GM08714 (cell line): Measurements from ENCODE around the gene UPF3A.

Experiments used
- H3K4me3 ChIP-seq: fragments of 200-500 bp; sonication (Bioruptor generic); 2 replicates; pipeline ENCODE4 v1.5.1; 2014; ENCODE audit warnings: mild to moderate bottlenecking, low read length, inconsistent platforms
- ZNF274 ChIP-seq: IDR thresholded peaks from 2 replicates; pipeline ENCODE4 v1.6.1; 2012; ENCODE audit warnings: mild to moderate bottlenecking, low read depth, low read length

Gene UPF3A

DNA sequence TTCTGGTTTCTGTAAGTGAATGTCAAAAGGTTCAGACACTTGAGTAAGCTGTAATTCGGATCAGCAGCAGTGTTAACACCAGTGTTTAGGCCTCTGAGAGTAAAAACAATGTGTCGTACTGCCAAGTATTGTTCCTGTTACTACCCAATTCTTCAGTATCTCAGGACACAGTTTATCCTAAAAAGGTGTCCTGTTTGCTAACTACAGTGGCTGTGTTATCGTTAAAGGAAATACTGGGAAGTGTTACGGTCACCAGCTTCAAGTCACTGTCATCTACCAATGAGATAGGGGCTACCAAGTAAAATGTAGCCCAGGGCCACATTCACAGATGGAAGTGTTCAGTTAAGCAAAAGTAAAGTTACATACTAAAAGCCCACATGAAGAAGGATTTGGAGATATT lies 2.3 kb upstream of the UPF3A start:
- H3K4me3 ChIP-seq = no peak overlapping the region
- no peak for TF ChIP-seq ZNF274

DNA sequence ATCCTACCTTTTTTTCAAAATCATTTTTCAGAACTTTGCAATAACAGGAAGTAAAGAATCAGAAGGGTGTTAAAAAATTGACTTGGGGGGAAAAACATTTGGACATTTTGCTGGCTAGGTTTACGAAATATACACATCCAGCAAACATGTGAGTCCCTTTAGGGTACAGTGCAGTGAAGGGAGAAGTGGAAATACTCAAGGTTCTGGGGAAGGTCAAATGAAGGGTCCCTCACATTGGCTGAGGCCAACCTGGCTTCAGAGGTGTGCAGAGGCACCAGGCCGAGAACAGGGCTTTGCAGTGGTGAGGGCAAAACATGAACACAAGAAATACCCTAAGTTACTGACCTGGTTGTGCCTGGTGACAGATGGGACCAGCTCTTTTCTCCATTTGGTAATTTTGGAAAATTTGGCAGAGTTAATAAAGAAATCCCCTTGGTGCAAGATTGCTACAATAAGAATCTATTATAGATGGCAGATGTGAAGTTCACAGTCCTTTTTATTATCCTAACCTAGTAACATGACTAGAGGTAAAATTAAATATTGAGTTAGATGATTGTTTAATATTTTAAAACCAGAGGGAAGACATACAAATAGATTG lies 1.5 kb upstream of the UPF3A start:
- TF ChIP-seq ZNF274 = no peak
- no peak overlapping the region for H3K4me3 ChIP-seq

GRCh38 chr13:114282041-114282670 lies 755 bp downstream of the UPF3A start:
- peak overlapping the region; percentile 88 for H3K4me3 ChIP-seq
- no peak for TF ChIP-seq ZNF274

DNA sequence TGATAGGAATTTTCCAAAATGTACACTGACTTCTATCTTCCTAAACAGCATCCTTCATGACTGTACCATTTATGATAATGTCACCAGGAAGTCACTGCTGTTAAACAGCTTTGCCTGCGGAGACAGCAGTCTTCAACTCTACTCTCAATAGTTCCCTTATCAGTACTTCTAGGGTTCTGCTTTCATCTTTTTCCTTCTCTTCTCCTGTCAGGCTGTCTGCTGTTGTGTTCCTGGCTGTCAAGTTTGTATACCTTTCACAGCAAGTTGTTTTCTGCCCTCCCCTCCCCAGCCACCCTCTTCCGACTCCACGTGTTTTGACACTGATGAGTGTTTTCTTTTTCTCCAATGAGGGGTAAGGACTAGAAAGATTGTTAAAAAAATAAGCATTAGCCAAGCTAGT lies 2.2 kb downstream of the UPF3A start:
- no peak for TF ChIP-seq ZNF274
- H3K4me3 ChIP-seq = peak overlapping the region; percentile 20; the same call in 1 of the 2 replicates

DNA sequence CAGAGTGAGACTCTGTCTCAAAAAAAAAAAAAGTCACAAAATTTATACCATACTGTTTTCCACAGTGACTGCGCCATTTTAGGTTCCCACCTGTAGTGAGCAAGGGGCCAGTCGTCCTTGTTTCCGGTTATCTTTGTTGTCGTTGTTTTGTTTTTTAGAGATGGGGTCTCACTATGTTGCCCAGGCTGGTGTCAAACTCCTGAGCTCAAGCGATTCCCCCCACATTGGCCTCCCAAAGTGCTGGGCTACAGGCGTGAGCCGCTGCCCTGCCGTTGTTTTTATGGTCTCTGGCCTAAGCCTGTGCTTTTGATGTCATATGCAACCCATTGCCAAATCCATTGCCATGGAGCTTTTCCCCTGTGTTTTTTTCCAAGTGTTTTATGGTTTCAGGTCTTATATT lies 3.3 kb downstream of the UPF3A start:
- TF ChIP-seq ZNF274 = no peak
- no peak overlapping the region for H3K4me3 ChIP-seq

DNA sequence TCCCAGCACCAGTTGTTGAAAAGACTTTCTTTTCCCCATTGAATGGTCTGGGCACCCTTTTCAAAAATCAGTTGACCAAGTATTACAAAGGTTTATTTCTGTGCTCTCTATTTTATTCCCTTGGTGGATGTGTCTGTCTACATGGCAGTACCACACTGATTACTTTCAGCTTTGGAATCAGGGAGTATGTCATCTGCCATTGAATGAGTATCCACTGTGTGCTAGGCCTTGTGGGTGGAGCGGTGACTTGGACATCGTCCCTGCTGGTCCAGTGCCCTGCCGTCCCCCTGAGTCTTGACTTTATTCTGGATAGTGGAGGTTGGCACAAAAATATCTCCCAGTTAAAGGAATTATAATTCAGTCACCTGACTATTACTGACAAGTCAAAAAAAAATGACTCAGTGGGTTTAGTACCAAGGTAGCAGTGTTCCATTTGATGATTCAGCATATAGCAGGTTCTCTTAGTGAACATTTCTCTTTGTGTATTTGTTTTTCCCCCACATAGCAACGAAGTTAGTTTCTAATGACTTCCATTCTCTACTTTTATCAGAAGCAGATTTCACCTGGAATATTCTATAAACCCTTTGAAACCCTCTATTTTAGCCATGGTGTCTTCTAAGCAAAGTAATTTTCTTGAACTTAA lies 3.9 kb downstream of the UPF3A start:
- TF ChIP-seq ZNF274 = no peak
- no peak overlapping the region for H3K4me3 ChIP-seq

- TF ChIP-seq ZNF274 = no peak
- no peak overlapping the region for H3K4me3 ChIP-seq
Observed at GRCh38 chr13:114286808-114287207, 5.4 kb downstream of the UPF3A start.

- TF ChIP-seq ZNF274 = no peak
Observed at GRCh38 chr13:114288157-114288591, 6.8 kb downstream of the UPF3A start.

GRCh38 chr13:114296448-114296847 lies 15.0 kb downstream of the UPF3A start:
- no peak overlapping the region for H3K4me3 ChIP-seq
- TF ChIP-seq ZNF274 = no peak

More at GRCh38 chr13:114288157-114288591, 6.8 kb downstream of the UPF3A start:
- H3K4me3 ChIP-seq = no peak overlapping the region

DNA sequence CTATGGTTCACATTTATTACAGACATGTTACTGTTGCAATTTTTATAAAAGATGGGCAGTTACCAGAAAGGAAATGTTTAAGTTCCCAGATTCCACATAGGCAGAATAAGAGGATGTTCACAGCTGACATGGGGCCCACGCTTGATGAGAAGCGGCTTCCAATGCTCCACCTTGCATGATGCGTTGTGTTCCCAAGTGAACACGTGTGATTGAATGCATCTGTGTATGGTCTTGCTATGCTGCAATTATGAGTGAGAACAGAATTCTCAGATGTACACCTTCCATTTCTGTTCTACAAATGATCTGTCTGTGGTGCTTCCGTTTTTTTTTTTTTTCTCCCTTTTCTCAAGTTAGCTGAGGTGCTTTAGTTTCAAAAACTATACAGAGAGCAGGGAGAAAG lies 15.5 kb downstream of the UPF3A start:
- no peak for TF ChIP-seq ZNF274
- H3K4me3 ChIP-seq = no peak overlapping the region

GRCh38 chr13:114298866-114299265 lies 17.5 kb downstream of the UPF3A start:
- H3K4me3 ChIP-seq = no peak overlapping the region
- TF ChIP-seq ZNF274 = no peak

GRCh38 chr13:114299604-114300305 lies 18.4 kb downstream of the UPF3A start:
- no peak overlapping the region for H3K4me3 ChIP-seq

DNA sequence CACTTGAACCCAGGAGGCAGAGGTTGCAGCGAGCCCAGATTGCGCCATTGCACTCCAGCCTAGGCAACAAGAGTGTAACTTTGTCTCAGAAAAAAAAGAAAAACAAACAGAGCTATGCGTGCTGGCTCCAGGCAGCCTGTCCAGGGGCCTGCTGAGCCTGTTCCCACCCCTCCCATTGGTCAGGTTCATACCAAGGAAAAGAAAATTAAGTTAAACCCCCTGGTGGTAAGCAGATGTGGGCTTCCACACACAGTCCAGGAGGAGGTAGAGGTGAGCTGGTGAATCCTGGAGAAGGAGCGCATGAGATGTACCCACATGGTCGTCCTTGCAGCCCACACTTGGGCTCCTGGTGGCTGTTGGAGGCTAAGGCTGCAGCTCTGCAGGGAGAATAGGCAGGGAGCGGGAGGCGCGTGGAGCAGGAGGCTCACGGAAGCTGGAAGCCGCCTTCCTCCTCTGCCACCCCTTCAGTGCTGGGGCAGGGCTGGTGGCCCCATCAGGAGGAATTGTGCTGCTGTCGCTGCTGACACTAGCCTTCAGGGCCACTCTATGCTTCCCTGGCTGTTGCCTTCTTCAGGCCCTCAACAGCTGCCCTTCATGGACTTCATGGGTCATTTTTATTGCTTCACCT lies 22.4 kb downstream of the UPF3A start:
- H3K4me3 ChIP-seq = no peak overlapping the region
- TF ChIP-seq ZNF274 = no peak

More at GRCh38 chr13:114299604-114300305, 18.4 kb downstream of the UPF3A start:
- TF ChIP-seq ZNF274 = no peak

GRCh38 chr13:114304346-114305034 lies 23.1 kb downstream of the UPF3A start:
- H3K4me3 ChIP-seq = no peak overlapping the region
- TF ChIP-seq ZNF274 = no peak
